Panc1 (cell line): ENCODE results near the gene CEACAM20.

Experiments used
- CTCF ChIP-seq: fragments of 450-650 bp; IDR thresholded peaks from 2 replicates; pipeline ENCODE4 v1.5.1; 2017; ENCODE audit warnings: mild to moderate bottlenecking
- POLR2AphosphoS5 ChIP-seq: IDR thresholded peaks from 2 replicates; pipeline ENCODE4 v1.6.1; 2012; ENCODE audit warnings: mild to moderate bottlenecking, low read depth, low read length, moderate library complexity
- REST ChIP-seq, 2 experiments: IDR thresholded peaks; 2 replicates each; pipeline ENCODE4 v1.6.1; 2011 to 2012; ENCODE audit warnings: low read depth in 2 of 2, control low read depth in 1 of 2, low read length in 1 of 2, mild to moderate bottlenecking in 1 of 2, moderate library complexity in 1 of 2; ENCODE audit not compliant: insufficient read depth in 1 of 2
- SIN3A ChIP-seq: IDR thresholded peaks from 2 replicates; pipeline ENCODE4 v1.6.1; 2012; ENCODE audit warnings: low read depth, mild to moderate bottlenecking, low read length, moderate library complexity, borderline replicate concordance; ENCODE audit not compliant: insufficient read depth
- TCF7L2 ChIP-seq: IDR thresholded peaks from 2 replicates; pipeline ENCODE4 v1.6.1; 2011; ENCODE audit warnings: mild to moderate bottlenecking, low read depth, low read length, inconsistent platforms

- TF ChIP-seq CTCF (no peak), REST (IDR thresholded peaks at IDR 0.05; ENCODE audit: insufficient read depth in 1 of 2, low read depth in 2 of 2, low read length in 1 of 2) (no peak), SIN3A (no peak), TCF7L2 (no peak), POLR2AphosphoS5 (no peak)
Measured at GRCh38 chr19:44496711-44497110, 32.8 kb downstream of the CEACAM20 start.
